ENCODE results near the gene DGAT2L6. TPM values are rescaled to one million over a fixed set of nuclear protein-coding genes. Genes with fewer than 3 reads are reported as not detected.

The DGAT2L6 gene, protein sequence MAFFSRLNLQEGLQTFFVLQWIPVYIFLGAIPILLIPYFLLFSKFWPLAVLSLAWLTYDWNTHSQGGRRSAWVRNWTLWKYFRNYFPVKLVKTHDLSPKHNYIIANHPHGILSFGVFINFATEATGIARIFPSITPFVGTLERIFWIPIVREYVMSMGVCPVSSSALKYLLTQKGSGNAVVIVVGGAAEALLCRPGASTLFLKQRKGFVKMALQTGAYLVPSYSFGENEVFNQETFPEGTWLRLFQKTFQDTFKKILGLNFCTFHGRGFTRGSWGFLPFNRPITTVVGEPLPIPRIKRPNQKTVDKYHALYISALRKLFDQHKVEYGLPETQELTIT
- total RNA-seq: not detected

DNA sequence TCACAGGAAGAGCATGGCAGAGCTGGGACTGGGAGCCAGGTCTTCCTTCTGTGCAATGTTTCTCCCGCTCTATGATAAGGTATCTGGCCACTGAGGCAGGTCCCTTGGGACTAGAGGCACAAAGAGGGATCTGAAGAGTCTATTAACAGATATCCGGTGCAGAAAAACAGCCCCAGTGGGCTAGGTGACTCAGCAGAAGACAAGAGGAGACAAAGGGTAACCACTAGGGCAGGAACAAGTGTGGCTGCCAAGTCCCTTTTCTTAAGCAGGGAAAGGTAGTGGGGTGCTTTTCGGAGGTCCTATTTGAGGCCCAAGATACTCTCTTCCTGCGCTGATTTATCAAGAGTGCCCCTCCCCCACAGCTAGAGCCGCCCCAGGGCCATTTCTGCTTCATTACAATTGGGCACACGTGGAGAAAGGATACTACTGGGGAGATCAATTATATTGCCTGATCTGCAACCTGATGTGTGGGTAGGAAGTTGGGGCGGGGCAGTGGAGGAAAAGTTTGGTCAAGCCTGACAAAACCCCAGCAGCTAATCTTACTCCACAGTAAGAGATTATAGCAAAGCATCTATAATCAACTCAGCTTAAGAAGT is at the start of gene DGAT2L6:
Gene DGAT2L6, plus strand, starts transcription at position 546 of the 596 bp plus-strand sequence. CDS start 100 bp downstream, outside the sequence.
- DNase-seq (ENCODE audit: low spot score): no peak
- no peak for ATAC-seq

DNA sequence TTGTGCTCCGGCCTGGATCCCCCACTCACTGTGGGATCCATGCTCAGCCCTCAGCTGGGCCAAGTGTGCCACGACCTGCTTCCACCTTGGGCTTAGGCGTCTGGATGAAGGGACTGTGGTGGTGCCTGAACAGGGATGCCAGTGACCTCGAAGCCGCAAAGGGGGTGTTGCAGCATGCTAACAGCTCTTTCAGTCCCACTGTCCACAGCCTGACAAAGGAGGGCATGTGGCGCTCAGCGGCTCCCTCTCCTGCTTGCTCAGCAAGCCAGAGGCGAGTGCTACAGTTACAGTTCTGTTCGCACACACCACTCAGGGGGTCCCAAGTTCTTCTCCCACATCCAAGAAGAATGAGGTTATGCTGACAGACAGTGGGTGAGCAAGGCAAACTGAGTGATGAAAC is 49.2 kb upstream of the DGAT2L6 start:
- DNase-seq (ENCODE audit: low spot score): no peak
- no peak for ATAC-seq

- ATAC-seq: no peak
Observed at GRCh38 chrX:70129816-70130215, 47.5 kb upstream of the DGAT2L6 start.

DNA sequence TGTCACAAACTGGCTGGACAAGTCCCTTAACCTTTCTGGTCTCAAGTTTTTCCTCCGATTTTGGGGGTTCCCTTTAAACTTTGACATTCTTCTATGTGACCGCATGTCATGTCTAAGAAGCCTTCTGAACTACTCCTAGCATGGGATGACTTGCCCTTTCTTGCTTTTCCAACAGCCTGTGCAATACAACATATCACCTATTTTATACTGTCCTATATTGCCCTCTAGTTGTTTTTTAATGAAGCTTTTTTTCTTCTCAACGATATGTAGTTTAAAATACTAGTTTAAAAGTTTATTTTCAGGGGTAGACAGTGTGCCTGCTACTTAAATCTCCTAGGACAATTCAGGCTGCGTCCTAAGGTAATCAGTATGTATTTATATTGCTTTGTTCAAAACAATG is 45.1 kb upstream of the DGAT2L6 start:
- ATAC-seq (no peak), DNase-seq (ENCODE audit: low spot score) (no peak)

More at GRCh38 chrX:70129816-70130215, 47.5 kb upstream of the DGAT2L6 start:
- DNase-seq (ENCODE audit: low spot score): no peak

DNA sequence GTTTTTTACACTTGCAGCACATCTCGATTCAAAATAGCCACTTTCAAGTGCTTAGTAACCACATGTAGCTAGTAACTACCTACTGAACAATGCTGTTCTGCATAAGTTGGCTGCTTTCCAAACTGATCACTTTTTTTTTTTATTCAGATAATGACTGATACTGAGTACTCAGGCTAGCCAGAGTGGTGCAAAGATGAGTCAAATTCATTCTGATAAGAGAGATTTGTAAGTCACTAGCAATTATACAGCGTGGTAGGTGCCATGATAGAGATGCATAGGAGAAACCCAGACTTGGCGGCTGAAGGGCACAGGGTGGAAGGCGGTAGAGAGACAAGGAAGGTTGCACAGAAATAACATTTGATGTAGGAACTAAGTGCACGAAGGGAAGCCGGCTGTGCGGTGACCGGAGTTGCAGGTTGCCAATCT is 44.4 kb upstream of the DGAT2L6 start:
- DNase-seq (ENCODE audit: low spot score): no peak
- peak; percentile 45 for ATAC-seq

- ATAC-seq: peak; percentile 96
- DNase-seq (ENCODE audit: low spot score): peak; percentile 79
Observed at GRCh38 chrX:70133303-70134115, 43.8 kb upstream of the DGAT2L6 start, which contains the start of gene IGBP1. TSS of gene IGBP1 (plus strand) at chrX:70133447. CDS start at chrX:70133948, 501 bp downstream.

DNA sequence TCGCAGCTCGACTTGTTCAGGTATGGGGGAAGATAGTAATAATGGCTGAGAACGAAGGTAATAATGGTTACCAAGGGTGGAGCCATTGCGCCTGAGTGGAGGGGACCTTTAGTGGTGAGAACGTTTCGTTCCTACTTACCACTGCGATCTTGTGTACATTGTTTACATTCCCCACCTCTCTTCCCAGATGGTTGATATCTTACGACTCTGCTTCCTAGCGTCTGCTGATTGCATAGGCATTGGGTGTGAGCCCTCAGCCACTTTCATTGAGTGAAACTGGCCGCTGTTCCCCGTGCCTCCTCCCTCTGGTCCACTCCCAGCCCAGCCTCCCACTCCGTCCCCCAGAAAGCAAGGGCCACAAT is 43.2 kb upstream of the DGAT2L6 start:
- peak; percentile 33 for DNase-seq (ENCODE audit: low spot score)
- ATAC-seq: peak; percentile 22

GRCh38 chrX:70138622-70139021 is 38.7 kb upstream of the DGAT2L6 start:
- DNase-seq (ENCODE audit: low spot score) (no peak), ATAC-seq (no peak)

DNA sequence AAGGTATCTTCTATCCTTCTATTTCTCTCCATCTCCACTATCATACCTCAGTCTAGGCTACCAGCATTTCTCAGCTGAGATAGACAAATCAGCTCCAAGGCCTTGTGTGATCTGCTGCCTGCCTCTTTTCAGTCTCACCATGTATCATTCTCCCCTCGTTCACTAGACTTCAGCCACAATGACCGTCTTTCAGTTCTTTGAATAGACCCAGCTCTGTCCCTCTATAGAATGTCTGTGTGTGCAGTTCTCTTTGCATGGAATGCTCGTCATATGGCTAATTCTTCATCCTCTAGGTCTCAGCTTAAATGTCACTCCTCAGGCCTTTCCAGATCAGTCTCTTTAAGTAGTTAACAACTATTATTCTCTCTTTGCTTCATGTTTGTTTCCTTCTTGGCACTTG is 37.5 kb upstream of the DGAT2L6 start:
- ATAC-seq (no peak), DNase-seq (ENCODE audit: low spot score) (no peak)

GRCh38 chrX:70141373-70141772 is 35.9 kb upstream of the DGAT2L6 start:
- ATAC-seq: no peak

GRCh38 chrX:70166601-70167590 is 10.4 kb upstream of the DGAT2L6 start:
- no peak for ATAC-seq
- DNase-seq (ENCODE audit: low spot score): no peak

More at GRCh38 chrX:70141373-70141772, 35.9 kb upstream of the DGAT2L6 start:
- DNase-seq (ENCODE audit: low spot score): no peak

- ATAC-seq (no peak), DNase-seq (ENCODE audit: low spot score) (no peak)
Observed at GRCh38 chrX:70168238-70169188, 8.8 kb upstream of the DGAT2L6 start.

GRCh38 chrX:70169281-70169680 is 8.0 kb upstream of the DGAT2L6 start:
- ATAC-seq (no peak), DNase-seq (ENCODE audit: low spot score) (no peak)

GRCh38 chrX:70171624-70172023 is 5.7 kb upstream of the DGAT2L6 start:
- ATAC-seq: no peak
- DNase-seq (ENCODE audit: low spot score): no peak

DNA sequence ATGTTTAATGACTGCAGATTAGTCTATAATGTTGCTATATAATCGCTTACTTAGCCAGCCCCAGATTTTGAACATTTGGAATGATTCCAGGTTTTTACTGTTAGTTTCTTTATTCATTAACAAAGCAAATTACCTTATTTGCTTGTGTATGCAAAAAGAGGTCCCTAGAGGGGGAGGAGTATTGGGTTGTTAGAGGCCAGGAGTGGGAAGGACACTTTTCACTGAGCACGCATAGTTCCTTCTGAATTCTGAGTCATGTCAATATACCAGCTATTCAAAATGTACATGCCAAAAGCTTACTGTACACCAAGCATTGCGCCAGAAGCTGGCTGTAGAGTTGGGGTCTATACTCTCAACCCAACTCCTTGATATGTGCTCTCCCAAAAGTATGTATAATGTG is 5.1 kb upstream of the DGAT2L6 start:
- DNase-seq (ENCODE audit: low spot score) (no peak), ATAC-seq (no peak)

DNA sequence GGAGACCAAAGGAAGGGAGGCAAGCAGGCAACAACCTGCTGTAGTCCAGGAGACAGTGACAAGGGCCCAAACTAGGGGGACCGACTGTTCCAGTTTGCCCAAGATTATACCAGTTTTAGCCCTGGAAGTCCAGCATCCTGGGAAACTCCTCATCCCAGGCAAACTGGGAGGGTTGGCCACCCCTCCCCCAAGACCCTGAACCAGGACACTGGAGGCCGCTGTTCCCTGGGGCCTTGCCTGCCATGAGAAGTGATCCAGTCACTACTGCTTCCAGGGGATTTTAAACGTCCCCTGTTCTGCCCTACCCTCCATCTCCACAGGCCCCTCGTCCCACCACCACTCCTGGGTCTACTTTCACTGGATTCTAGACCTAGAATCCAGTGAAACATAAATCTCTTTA is 4.3 kb upstream of the DGAT2L6 start:
- DNase-seq (ENCODE audit: low spot score) (no peak), ATAC-seq (no peak)

DNA sequence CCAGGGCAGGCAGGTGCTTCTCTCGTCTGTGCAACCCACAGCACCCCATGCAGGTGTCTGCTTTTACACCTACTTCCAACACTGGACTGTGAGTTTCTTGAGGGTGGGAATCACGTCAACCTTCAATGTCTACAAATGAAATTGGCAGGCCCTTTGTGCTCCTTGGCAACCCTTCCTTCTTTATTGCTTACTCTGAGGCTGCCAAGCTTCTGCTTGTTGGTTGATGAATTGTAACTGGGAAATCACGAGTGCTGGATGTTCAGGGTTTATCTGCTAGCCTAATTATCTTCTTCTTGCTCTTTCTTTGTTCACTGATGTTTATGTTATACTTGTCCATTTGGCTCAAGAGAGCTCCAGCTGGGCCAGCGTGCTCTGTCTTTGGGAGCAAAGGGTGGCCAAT is 2.5 kb upstream of the DGAT2L6 start:
- DNase-seq (ENCODE audit: low spot score) (no peak), ATAC-seq (no peak)

GRCh38 chrX:70175338-70175737 is 1.9 kb upstream of the DGAT2L6 start:
- ATAC-seq (no peak), DNase-seq (ENCODE audit: low spot score) (no peak)

DNA sequence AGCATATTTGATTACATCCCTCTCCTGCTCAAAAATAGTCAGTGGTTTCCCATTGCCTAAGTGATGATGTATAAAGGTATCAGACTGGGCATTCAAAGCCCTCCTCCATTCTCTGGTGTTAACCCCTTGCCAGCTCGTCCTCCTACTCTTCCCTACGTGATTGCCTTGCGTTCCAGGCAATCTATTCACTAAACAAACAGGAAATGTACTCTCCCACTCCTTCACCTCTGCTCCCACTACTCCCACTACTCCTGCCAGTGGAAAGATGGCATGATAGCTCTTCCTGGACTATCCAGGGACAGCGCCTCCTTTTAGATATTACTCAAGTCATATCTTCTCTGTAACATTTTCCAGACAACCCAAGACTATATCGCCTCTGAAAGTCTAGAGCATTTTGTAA is 5.8 kb downstream of the DGAT2L6 start:
- no peak for ATAC-seq
- no peak for DNase-seq (ENCODE audit: low spot score)

Measured in left lobe of liver (tissue), 2 donors.